SK-N-SH (cell line): Measurements from ENCODE around the gene WDR93. TPM values are rescaled to one million over a fixed set of nuclear protein-coding genes. Genes with fewer than 3 reads are reported as not detected.
A peak's percentile ranks its signal among the peaks of the same experiment; 100 is the strongest.

Source experiments
- CTCF ChIA-PET: fragments of 300-600, 350-600 bp; formaldehyde crosslinking; extraction: SDS; loops from one replicate; lab custom pipeline; 2021; lab: Yijun Ruan, JAX
- POLR2A ChIA-PET: fragments of 350-600 bp; sonication (Branson Sonifier 250); formaldehyde crosslinking; extraction: SDS; loops from one replicate; lab custom pipeline; 2020; ENCODE audit warnings: antibody characterized with exemption, inconsistent platforms; lab: Yijun Ruan, JAX
- DNase-seq: peaks from one replicate; pipeline ENCODE4 v3.0.0; 2012
- H2AFZ ChIP-seq: fragments of 200-600 bp; sonication (generic); 2 replicates; pipeline ENCODE4 v1.8.1; 2016; ENCODE audit warnings: antibody characterized with exemption, mild to moderate bottlenecking, low read depth
- H3F3A ChIP-seq: fragments of 200-600 bp; sonication (generic); replicated peaks from 2 replicates; pipeline ENCODE3; 2016; ENCODE audit warnings: antibody characterized with exemption, mild to moderate bottlenecking; ENCODE audit not compliant: insufficient read depth
- H3K27ac ChIP-seq, 2 experiments: fragments of 200-500 bp in 1 of 2; fragments of 200-600 bp in 1 of 2; sonication (Bioruptor generic) in 1 of 2; sonication (generic), shearing (Covaris generic) in 1 of 2; 2 replicates each; pipeline versions ENCODE4 v1.5.1 to v1.6.1; 2014 to 2016; ENCODE audit warnings: low read depth in 2 of 2, inconsistent platforms in 1 of 2, low read length in 1 of 2, mild to moderate bottlenecking in 1 of 2, mixed read lengths in 1 of 2
- H3K27me3 ChIP-seq: fragments of 200-600 bp; sonication (generic), shearing (Covaris generic); 2 replicates; pipeline ENCODE4 v1.6.1; 2016; ENCODE audit warnings: mixed run types; ENCODE audit not compliant: insufficient read depth
- H3K36me3 ChIP-seq, 2 experiments: fragments of 200-500 bp in 1 of 2; fragments of 200-600 bp in 1 of 2; sonication (Bioruptor generic) in 1 of 2; sonication (generic) in 1 of 2; replicated peaks in 1 of 2; 2 replicates each; pipeline versions ENCODE3 to v1.5.1; 2014 to 2016; ENCODE audit warnings: low read length in 1 of 2, mild to moderate bottlenecking in 1 of 2; ENCODE audit not compliant: insufficient read depth in 2 of 2, control insufficient read depth in 1 of 2
- H3K4me1 ChIP-seq, 2 experiments: fragments of 200-500 bp in 1 of 2; fragments of 200-600 bp in 1 of 2; sonication (Bioruptor generic) in 1 of 2; sonication (generic), shearing (Covaris generic) in 1 of 2; 2 replicates each; pipeline versions ENCODE4 v1.5.1 to v1.6.1; 2014 to 2016; ENCODE audit warnings: low read depth in 1 of 2, low read length in 1 of 2, mixed run types in 1 of 2; ENCODE audit not compliant: insufficient read depth in 2 of 2, control insufficient read depth in 1 of 2
- H3K4me2 ChIP-seq: fragments of 200-600 bp; sonication (generic), shearing (Covaris generic); 2 replicates; pipeline ENCODE4 v1.6.1; 2017; ENCODE audit warnings: mixed run types
- H3K4me3 ChIP-seq, 2 experiments: fragments of 200-500 bp in 1 of 2; fragments of 200-600 bp in 1 of 2; sonication (Bioruptor generic) in 1 of 2; sonication (generic), shearing (Covaris generic) in 1 of 2; 2 replicates each; pipeline versions ENCODE4 v1.5.1 to v1.8.1; 2014 to 2016; ENCODE audit warnings: low read depth in 2 of 2, inconsistent platforms in 1 of 2, low read length in 1 of 2, mild to moderate bottlenecking in 1 of 2, mixed read lengths in 1 of 2, moderate library complexity in 1 of 2
- H3K79me2 ChIP-seq: fragments of 200-600 bp; sonication (generic); 2 replicates; pipeline ENCODE4 v1.8.1; 2017; ENCODE audit warnings: mild to moderate bottlenecking; ENCODE audit not compliant: insufficient read depth
- H3K9ac ChIP-seq: fragments of 200-600 bp; sonication (generic); 2 replicates; pipeline ENCODE4 v1.6.1; 2017; ENCODE audit warnings: mixed run types
- H3K9me2 ChIP-seq: fragments of 200-600 bp; sonication (generic); 2 replicates; pipeline ENCODE4 v1.6.1; 2017; ENCODE audit warnings: mixed run types
- H3K9me3 ChIP-seq: fragments of 200-600 bp; sonication (generic); 2 replicates; pipeline ENCODE4 v1.6.1; 2017; ENCODE audit warnings: mixed run types, mild to moderate bottlenecking, moderate library complexity
- H4K20me1 ChIP-seq: fragments of 200-600 bp; sonication (generic); 2 replicates; pipeline ENCODE4 v1.6.1; 2017; ENCODE audit warnings: mild to moderate bottlenecking, mixed run types; ENCODE audit not compliant: insufficient read depth
- CTCF ChIP-seq: fragments of 200-600 bp; sonication (generic); IDR thresholded peaks from 2 replicates; pipeline ENCODE4 v1.6.1; 2017; ENCODE audit warnings: antibody characterized with exemption, mild to moderate bottlenecking, moderate library complexity
- EZH2phosphoT487 ChIP-seq: fragments of 200-600 bp; sonication (generic); IDR thresholded peaks from 2 replicates; pipeline ENCODE4 v1.6.1; 2017; ENCODE audit warnings: low read depth, mixed run types, mild to moderate bottlenecking, antibody characterized with exemption, moderate library complexity, borderline replicate concordance
- GATA2 ChIP-seq: sonication (generic); formaldehyde crosslinking; IDR thresholded peaks from 2 replicates; pipeline ENCODE4 v1.5.0; 2020; ENCODE audit warnings: mild to moderate bottlenecking, missing genetic modification reagents
- MEF2A ChIP-seq: IDR thresholded peaks from 2 replicates; pipeline ENCODE4 v1.4.0; 2012; ENCODE audit warnings: low read depth, borderline replicate concordance
- POLR2AphosphoS5 ChIP-seq: IDR thresholded peaks from 2 replicates; pipeline ENCODE4 v1.6.1; 2012; ENCODE audit warnings: low read depth, low read length
- REST ChIP-seq: IDR thresholded peaks from 2 replicates; pipeline ENCODE4 v1.6.1; 2012; ENCODE audit warnings: mild to moderate bottlenecking, low read depth, low read length, moderate library complexity
- SMC3 ChIP-seq: IDR thresholded peaks from 2 replicates; pipeline ENCODE4 v1.6.1; 2012; ENCODE audit warnings: low read depth, low read length, improper control_type of control experiment
- TCF12 ChIP-seq: IDR thresholded peaks from 2 replicates; pipeline ENCODE4 v1.4.0; 2012
- USF2 ChIP-seq: fragments of 150-350 bp; IDR thresholded peaks from 2 replicates; pipeline ENCODE4 v1.6.1; 2017; ENCODE audit warnings: antibody characterized with exemption, low read length, low read depth, borderline replicate concordance
- WGBS: methylation state at CpG from one replicate; pipeline ENCODE4 v1.1.6; 2017; ENCODE audit warnings: low lambda C conversion rate; 5-methylcytosine and 5-hydroxymethylcytosine counted together
- polyA plus RNA-seq, 3 experiments: library from polyadenylated mRNA; depleted of rRNA; stranded (reverse); fragments of >200 nt; gene quantifications; 2 replicates each; pipeline ENCODE4 v1.2.3, GENCODE V29; 2012
- TF ChIP-seq, protein P1 (sequence below): fragments of 150-350 bp; IDR thresholded peaks from 2 replicates; pipeline ENCODE4 v1.6.1; 2016; ENCODE audit warnings: mild to moderate bottlenecking, low read depth, low read length
- TF ChIP-seq, protein P2 (sequence below): IDR thresholded peaks from 2 replicates; pipeline ENCODE4 v1.4.0; 2012; ENCODE audit warnings: low read depth, borderline replicate concordance

WDR93 gene
- polyA plus RNA-seq, 1 of the 3 experiments (the other 2 are of a cell fraction) = 0.35 TPM

DNA sequence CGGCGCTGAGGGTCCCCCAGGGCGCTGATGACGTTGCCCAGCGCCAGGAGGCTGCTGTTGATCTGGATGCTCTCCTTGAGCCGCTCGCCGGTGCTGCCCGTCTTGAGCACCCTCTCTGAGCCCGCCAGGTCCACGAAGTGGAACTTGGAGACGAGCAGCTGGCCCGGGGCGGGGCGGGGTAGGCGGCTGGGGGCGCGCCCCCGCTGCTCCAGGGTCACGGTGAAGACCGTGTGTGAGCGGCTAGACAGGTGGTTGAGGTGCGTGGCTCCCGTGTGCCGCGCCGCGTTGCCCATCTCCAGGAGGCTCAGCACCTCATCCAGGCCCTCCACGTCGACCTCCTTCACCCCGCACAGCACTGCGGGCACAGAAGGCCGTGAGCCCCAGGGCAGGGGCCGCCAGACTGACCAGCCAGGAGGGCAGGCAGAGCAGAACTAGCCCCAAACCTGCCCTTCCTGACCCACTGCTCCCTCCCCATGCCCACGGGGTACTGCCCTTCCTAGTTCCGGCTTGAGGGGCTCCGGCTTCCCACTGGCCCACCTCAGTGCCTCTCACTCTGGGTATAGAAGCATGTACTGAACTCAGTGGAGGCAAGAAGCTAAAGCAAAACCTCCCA is 41.5 kb upstream of the WDR93 start (continued):
- TF ChIP-seq, protein P1, sequence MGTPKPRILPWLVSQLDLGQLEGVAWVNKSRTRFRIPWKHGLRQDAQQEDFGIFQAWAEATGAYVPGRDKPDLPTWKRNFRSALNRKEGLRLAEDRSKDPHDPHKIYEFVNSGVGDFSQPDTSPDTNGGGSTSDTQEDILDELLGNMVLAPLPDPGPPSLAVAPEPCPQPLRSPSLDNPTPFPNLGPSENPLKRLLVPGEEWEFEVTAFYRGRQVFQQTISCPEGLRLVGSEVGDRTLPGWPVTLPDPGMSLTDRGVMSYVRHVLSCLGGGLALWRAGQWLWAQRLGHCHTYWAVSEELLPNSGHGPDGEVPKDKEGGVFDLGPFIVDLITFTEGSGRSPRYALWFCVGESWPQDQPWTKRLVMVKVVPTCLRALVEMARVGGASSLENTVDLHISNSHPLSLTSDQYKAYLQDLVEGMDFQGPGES = no peak

DNA sequence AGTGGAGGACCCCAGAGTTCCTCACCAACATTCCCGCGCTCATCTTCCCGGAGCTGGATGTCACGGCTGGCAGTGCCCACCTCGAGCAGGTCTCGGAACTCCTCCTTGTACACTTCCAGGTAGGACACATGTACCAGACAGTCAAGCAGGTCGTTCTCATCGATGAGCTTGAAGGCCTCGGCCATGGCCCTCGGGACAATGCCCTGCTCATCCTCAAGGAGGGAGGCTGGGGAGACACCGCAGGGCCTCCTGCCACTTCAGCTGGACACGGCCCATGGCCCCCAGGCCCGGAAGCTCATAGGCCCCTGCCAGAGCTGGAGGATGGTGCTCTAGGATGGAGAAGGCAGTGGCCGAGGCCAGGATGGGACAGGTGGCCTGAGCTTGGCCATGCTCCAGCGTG is 40.9 kb upstream of the WDR93 start:
- Histone ChIP-seq H3K27me3 (no peaks in the 10 kb centered on the region), H3K9me3 (no peaks in the 10 kb centered on the region), H3K9me2 (no peaks in the 10 kb centered on the region), H4K20me1 (no peaks in the 10 kb centered on the region), H3K79me2 (peaks cover 39% of the 10 kb centered on the region)
- DNase-seq = peak; percentile 16
- no peak for TF ChIP-seq EZH2phosphoT487
- TF ChIP-seq, all 33 proteins: peak for 0
- Histone ChIP-seq H3K4me2 (no peak overlapping the region), H3K4me3 (no peak overlapping the region), H3F3A (no peaks in the 10 kb centered on the region), H3K4me1 (peaks cover 0 to 8% of the 10 kb centered on the region in 2 experiments; a peak in 1 of 4 replicates), H2AFZ (no peak overlapping the region), H3K36me3 (peaks cover 6 to 17% of the 10 kb centered on the region in 2 experiments), H3K9ac (no peak overlapping the region), H3K27ac (no peak overlapping the region)
- ChIA-PET POLR2A (interaction anchor here (1.0 kb wide), 1 partner anchor 16 kb away, joined by 5 read pairs; no protein-coding TSS in a partner anchor), CTCF (interaction anchor here (0.7 to 4.4 kb wide), 2 partner anchors 23 to 819 kb away, joined by 3 to 36 read pairs; no protein-coding TSS in a partner anchor)
- 85% methylated on average over 7 of the region's 15 CpGs for WGBS

- H3K27me3 ChIP-seq = no peaks in the 10 kb centered on the region
- no peak overlapping the region for H3K9ac ChIP-seq
- H3K9me2 ChIP-seq = no peaks in the 10 kb centered on the region
- H3K9me3 ChIP-seq = no peaks in the 10 kb centered on the region
- 79% methylated on average over 5 of the region's 7 CpGs for WGBS
- H3K4me3 ChIP-seq = no peak overlapping the region
- H4K20me1 ChIP-seq = no peaks in the 10 kb centered on the region
- H3K36me3 ChIP-seq = peaks cover 0 to 11% of the 10 kb centered on the region in 2 experiments
- H2AFZ ChIP-seq = no peak overlapping the region
- DNase-seq = no peak
- H3K79me2 ChIP-seq = peaks cover 39% of the 10 kb centered on the region
- ChIA-PET POLR2A (no interaction called here), CTCF (no interaction called here)
- no peak overlapping the region for H3K27ac ChIP-seq
- H3K4me1 ChIP-seq = peaks cover 0 to 8% of the 10 kb centered on the region in 2 experiments; a peak in 2 of 4 replicates
- H3K4me2 ChIP-seq = no peak overlapping the region
- peaks cover 12% of the 10 kb centered on the region for H3F3A ChIP-seq
- no peak for TF ChIP-seq EZH2phosphoT487
- no peak for TF ChIP-seq TCF12
- no peak for TF ChIP-seq USF2
- TF ChIP-seq MEF2A = no peak
- no peak for TF ChIP-seq CTCF
- TF ChIP-seq, protein P2, sequence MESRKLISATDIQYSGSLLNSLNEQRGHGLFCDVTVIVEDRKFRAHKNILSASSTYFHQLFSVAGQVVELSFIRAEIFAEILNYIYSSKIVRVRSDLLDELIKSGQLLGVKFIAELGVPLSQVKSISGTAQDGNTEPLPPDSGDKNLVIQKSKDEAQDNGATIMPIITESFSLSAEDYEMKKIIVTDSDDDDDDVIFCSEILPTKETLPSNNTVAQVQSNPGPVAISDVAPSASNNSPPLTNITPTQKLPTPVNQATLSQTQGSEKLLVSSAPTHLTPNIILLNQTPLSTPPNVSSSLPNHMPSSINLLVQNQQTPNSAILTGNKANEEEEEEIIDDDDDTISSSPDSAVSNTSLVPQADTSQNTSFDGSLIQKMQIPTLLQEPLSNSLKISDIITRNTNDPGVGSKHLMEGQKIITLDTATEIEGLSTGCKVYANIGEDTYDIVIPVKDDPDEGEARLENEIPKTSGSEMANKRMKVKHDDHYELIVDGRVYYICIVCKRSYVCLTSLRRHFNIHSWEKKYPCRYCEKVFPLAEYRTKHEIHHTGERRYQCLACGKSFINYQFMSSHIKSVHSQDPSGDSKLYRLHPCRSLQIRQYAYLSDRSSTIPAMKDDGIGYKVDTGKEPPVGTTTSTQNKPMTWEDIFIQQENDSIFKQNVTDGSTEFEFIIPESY = no peak
- TF ChIP-seq GATA2 (CRISPR knock-in tag) = no peak
- TF ChIP-seq POLR2AphosphoS5 = no peak
- TF ChIP-seq, protein P1 = no peak
- no peak for TF ChIP-seq REST
- TF ChIP-seq SMC3 = no peak
Measured at GRCh38 chr15:89652131-89652530, 38.5 kb upstream of the WDR93 start.
